Measurements from ENCODE around the gene RINL.
A peak's percentile ranks its signal among the peaks of the same experiment; 100 is the strongest.
"Not testable (repeated sequence)": the region's sequence is repeated elsewhere in the genome, so short reads cannot be mapped to it uniquely, and the experiment has no call there.

RINL gene

DNA sequence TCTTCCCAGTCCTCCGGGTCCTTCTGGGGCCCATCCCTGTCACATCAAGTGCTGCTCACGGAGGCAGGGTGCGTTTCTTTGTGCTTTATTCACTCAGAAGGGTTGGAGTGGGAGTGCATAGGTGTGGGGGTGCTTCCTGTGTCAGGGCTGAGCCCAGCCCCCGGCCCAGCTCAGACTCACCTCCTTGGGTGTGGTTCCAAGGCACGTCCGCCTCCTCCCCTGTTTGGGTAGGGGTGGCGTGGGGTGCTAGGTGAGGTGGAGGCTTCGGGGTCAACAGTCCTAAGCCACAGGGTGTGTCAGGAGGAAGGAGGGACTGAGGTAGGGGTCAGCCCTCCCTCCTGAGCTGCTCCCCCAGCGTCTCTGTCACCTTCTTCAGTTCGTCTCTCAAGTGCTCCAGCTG is 30.8 kb upstream of the RINL start:
- peak in 41 of 42 donors; percentile 16 to 90 (median 66) for DNase-seq
- intact Hi-C loops (cut with DNase I): no loop called here

DNA sequence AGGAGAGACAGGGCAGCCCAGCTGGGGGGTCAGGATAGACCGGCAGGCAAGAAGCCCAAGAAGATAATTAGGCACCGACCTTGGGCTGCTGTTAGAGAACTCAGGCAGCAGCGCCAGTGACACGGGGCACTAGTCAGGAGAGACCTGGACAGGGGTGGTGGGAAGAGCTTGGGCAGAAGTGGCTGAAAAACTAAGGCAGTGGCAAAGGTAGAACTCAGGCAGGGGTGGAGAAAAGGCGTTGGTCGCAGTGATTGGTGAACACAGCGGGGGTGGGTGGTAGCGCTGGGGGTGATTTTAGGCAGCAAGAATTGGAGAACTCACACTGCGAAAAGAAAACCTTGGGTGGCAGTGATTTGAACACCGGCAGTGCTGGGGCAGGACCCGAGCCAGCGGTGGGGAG is 29.6 kb upstream of the RINL start:
- DNase-seq: no peak
- intact Hi-C loops (cut with DNase I): no loop called here

- no peak for DNase-seq
- intact Hi-C loops (cut with DNase I): no loop called here
Measured at GRCh38 chr19:38907227-38907626, 29.2 kb upstream of the RINL start.

- no peak for DNase-seq
- intact Hi-C loops (cut with DNase I): no loop called here
Measured at GRCh38 chr19:38905620-38906019, 27.5 kb upstream of the RINL start.

DNA sequence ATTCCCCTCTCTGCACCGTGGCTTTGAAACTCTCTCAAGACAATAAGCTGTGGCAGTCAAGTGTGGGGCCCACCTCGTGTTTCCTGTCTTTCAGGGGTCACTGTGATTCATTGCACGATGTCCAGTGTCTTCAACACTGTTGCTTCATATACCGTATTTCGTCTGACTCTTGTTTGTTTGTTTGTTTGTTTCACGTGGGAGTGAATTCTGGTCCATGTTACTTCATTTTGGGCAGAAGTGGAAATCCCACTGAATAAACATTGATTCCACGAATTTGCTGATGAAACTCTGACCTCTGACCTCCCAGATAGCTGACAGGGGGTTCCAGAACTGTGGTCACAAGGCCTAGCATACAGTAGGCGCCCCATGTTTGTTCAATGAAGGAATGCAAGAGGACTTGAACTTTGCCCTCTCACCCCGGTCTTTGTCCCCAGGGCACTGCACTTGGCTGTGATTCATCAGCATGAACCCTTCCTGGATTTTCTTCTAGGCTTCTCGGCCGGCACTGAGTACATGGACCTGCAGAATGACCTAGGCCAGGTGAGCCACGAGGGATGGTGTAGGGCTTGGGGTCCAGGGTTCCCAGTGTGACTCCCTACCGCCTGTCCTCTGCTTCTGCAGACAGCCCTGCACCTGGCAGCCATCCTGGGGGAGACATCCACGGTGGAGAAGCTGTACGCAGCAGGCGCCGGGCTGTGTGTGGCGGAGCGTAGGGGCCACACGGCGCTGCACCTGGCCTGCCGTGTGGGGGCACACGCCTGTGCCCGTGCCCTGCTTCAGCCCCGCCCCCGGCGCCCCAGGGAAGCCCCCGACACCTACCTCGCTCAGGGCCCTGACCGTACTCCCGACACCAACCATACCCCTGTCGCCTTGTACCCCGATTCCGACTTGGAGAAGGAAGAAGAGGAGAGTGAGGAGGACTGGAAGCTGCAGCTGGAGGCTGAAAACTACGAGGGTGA is 26.8 kb upstream of the RINL start:
- no peak for DNase-seq
- intact Hi-C loops (cut with DNase I): no loop called here

DNA sequence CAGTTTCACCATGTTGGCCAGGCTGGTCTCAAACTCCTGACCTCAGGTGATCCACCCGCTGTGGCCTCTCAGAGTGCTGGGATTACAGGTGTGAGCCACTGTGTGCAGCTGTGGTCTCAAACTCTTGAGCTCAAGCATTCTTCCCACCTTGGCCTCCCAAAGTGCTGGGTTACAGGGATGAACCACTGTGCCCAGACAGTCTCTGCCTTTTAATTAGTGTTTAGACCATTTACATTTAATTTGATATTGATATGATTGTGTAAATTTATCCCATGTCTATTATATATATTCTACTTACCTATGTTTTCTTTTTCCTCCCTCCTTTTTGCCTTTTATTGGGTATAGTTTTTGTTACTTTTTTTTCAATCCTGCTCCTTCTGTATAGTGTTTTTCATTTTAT is 23.6 kb upstream of the RINL start:
- no peak for DNase-seq
- intact Hi-C loops (cut with DNase I): no loop called here

- intact Hi-C loops (cut with DNase I): no loop called here
- no peak for DNase-seq
Measured at GRCh38 chr19:38900743-38901190, 22.7 kb upstream of the RINL start.

DNA sequence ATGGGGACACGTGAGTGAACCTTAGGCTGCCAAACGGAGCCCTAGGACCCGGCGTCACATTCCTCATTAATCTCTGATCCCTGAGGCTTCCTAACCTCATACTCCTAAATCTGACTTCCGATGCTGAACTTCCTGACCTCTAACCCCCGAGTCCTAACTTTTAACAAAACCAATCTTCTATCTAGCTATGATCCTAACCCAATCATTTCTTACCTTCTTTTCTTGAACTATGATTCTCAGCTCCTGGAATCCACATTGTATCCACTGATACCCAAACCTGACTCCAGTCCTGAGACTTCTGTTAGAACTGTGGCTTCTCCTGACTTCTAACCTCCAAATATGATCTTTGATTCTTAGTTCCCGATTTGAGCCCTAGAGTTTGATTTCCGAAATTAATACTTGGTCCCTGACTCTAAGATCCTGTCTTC is 22.1 kb upstream of the RINL start:
- intact Hi-C loops (cut with DNase I): no loop called here
- DNase-seq: peak in 1 of 42 donors; percentile 81

- intact Hi-C loops (cut with DNase I): loop anchor here (5.0 kb wide), 1 partner anchor 52 kb away; the partner anchor contains the start of gene HNRNPL
- DNase-seq: peak; percentile 97 to 100 (median 100)
Measured at GRCh38 chr19:38899447-38900201, 21.5 kb upstream of the RINL start, which contains the start of the genes NFKBIB and SIRT2. NFKBIB (plus strand) TSS chr19:38899969; CDS start chr19:38900033, 64 bp downstream. SIRT2 (minus strand) TSS chr19:38899618; CDS start chr19:38899521, 97 bp downstream.

GRCh38 chr19:38898788-38899446 is 20.8 kb upstream of the RINL start:
- intact Hi-C loops (cut with DNase I): loop anchor here (5.0 kb wide), 1 partner anchor 52 kb away; the partner anchor contains the start of gene HNRNPL
- DNase-seq: peak in 16 of 42 donors; percentile 8 to 46 (median 20)

DNA sequence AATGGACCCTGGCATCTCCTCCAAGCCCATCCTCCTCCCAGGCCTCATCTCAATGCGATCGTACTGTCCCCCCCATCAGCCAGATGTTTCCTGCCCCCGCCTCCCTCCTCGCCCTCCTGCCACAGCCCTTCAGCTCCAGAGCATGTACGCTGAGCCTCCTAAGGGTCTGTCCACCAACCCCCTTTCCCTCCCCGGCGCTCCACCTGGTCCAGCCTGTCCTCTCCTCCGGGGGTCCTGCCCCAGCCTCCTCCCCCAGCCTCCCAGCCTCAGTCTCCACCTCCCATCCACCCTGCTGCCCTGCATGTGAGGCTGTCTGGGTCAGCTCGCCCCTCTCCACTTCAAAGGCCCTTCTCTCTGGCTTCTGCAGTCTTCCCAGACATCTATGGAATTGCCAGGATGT is 16.9 kb upstream of the RINL start:
- intact Hi-C loops (cut with DNase I): loop anchor here (5.0 kb wide), 1 partner anchor 48 kb away; the partner anchor contains the start of gene HNRNPL
- peak in 1 of 42 donors; percentile 12 for DNase-seq

DNA sequence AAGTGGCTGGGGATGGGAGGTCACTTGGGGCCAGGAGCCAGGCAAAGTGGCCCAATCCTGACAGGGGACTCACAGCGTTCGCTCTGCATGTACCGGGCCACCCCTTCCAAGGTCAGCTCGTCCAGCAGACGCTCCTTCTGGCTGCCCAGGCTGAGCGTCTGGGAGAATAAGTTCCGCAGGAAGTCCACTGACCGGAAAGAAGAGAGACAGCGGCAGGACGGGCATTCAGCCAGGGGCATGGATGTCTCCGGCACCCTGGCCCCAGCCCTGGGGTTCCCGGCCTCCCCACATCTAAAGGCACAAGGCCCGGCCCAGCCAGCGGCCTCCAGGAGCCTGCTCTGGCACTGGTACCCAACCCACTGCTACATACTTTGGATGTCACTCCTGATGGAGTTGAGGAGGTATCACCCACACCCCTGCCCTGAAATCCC is 15.3 kb upstream of the RINL start:
- DNase-seq: peak in 8 of 42 donors; percentile 10 to 58 (median 26)
- intact Hi-C loops (cut with DNase I): no loop called here

DNA sequence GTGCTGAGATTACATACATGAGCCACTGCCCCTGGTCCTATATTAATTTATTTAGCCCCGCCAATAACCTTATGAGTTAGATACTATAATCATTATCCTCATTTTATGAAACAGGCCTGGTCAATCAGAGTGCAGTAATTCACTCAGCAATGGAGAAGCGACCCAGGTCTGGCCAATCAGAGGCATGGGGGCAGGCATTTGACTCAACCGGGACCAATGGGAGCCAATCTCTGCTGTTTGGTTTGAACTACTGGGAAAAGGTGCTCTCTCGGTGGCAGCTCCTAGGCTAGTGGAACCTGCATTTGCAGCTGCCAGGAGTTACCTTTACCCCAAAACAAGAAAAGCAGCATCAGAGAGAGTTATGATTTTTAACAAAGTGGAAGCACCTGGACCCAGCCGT is 14.8 kb upstream of the RINL start:
- DNase-seq: no peak
- intact Hi-C loops (cut with DNase I): no loop called here

GRCh38 chr19:38891771-38892170 is 13.7 kb upstream of the RINL start:
- intact Hi-C loops (cut with DNase I): no loop called here
- peak in 41 of 42 donors; percentile 33 to 85 (median 67) for DNase-seq

- intact Hi-C loops (cut with DNase I): no loop called here
- DNase-seq: no peak
Measured at GRCh38 chr19:38890686-38891085, 12.6 kb upstream of the RINL start.

- DNase-seq: no peak
- intact Hi-C loops (cut with DNase I): no loop called here
Measured at GRCh38 chr19:38889803-38890202, 11.7 kb upstream of the RINL start.

GRCh38 chr19:38888876-38889275 is 10.8 kb upstream of the RINL start:
- intact Hi-C loops (cut with DNase I): no loop called here
- no peak for DNase-seq

DNA sequence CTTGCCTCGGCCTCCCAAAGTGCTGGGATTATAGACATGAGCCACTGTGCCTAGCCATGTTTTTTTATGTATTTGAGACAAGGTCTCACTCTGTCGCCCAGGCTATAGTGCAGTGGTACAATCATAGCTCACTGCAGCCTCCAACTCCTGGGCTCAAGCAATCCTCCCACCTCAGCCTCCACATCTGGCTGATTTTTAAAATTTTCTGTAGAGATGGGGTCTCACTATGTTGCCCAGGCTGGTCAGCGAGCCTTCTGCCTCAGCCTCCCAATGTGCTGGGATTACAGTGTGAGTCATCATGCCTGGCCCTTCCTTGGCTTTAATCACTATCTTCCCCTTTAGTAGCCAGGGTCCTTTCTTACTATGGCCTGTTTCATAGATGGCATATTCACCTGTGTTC is 6.6 kb upstream of the RINL start:
- DNase-seq; intact Hi-C loops (cut with DNase I): not testable (repeated sequence)

- DNase-seq: no peak
- intact Hi-C loops (cut with DNase I): no loop called here
Measured at GRCh38 chr19:38883286-38883685, 5.2 kb upstream of the RINL start.
